ENCODE results near the gene LRRC4B. TPM values are rescaled to one million over a fixed set of nuclear protein-coding genes. Genes with fewer than 3 reads are reported as not detected.

The LRRC4B gene
- total and polyA plus RNA-seq, 2 experiments from 2014 or later, result 2.1 to 6.0 TPM

DNA sequence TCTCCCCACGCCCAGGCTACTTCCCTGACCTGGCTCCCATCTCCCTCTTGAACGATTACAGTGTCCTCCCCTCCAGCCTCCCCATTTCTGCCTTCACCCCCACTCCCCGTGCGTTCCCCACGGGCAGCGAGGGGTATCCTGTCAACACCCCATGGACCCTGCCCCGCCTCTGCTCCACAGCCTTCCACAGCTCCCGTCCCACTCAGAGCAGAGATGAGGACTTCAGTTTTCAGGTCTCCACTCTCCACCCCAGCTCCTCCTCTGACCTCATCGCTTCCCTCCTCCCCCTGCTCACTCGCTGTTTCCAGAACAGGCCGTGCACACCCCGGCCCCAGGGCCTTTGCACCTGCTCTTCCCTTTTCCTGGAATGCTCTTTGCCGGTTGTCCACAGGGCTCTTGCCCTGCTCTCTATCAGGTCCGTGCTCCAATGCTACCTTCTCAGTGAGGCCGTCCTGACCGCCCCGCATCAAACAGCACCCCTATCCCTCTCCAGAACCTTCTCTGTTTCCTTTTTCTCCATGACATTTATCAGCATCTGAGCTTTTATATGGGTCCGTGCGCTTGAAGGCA is 15.0 kb downstream of the LRRC4B start:
- Histone ChIP-seq H4K20me1 (ENCODE audit: insufficient read depth, poor library complexity, severe bottlenecking) (no peaks in the 10 kb centered on the region), H3K27me3 (peaks cover 32% of the 10 kb centered on the region), H3K27ac (no peak overlapping the region), H2AFZ (no peak overlapping the region), H3K4me1 (ENCODE audit: insufficient read depth) (peaks cover 3% of the 10 kb centered on the region), H3K36me3 (replicated peaks; ENCODE audit: insufficient read depth, low read depth) (no peaks in the 10 kb centered on the region), H3K79me2 (no peaks in the 10 kb centered on the region), H3K4me3 (no peak overlapping the region), H3K9me2 (replicated peaks; ENCODE audit: insufficient read depth) (no peaks in the 10 kb centered on the region), H3K9me3 (ENCODE audit: low read depth) (no peaks in the 10 kb centered on the region), H3K4me2 (no peak overlapping the region)
- DNase-seq (ENCODE audit: low spot score), result no peak
- WGBS (ENCODE audit: low lambda C conversion rate, missing lambda C conversion rate), result 79% methylated on average over 18 of the region's 19 CpGs
- TF ChIP-seq EZH2phosphoT487 (IDR thresholded peaks at IDR 0.05; ENCODE audit: low read depth, severe bottlenecking, unreplicated experiment) (no peak), EZH2 (IDR thresholded peaks at IDR 0.05; ENCODE audit: borderline replicate concordance) (no peak)
- TF ChIP-seq, protein P1, sequence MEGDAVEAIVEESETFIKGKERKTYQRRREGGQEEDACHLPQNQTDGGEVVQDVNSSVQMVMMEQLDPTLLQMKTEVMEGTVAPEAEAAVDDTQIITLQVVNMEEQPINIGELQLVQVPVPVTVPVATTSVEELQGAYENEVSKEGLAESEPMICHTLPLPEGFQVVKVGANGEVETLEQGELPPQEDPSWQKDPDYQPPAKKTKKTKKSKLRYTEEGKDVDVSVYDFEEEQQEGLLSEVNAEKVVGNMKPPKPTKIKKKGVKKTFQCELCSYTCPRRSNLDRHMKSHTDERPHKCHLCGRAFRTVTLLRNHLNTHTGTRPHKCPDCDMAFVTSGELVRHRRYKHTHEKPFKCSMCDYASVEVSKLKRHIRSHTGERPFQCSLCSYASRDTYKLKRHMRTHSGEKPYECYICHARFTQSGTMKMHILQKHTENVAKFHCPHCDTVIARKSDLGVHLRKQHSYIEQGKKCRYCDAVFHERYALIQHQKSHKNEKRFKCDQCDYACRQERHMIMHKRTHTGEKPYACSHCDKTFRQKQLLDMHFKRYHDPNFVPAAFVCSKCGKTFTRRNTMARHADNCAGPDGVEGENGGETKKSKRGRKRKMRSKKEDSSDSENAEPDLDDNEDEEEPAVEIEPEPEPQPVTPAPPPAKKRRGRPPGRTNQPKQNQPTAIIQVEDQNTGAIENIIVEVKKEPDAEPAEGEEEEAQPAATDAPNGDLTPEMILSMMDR (IDR thresholded peaks at IDR 0.05; ENCODE audit: poor library complexity), result no peak

DNA sequence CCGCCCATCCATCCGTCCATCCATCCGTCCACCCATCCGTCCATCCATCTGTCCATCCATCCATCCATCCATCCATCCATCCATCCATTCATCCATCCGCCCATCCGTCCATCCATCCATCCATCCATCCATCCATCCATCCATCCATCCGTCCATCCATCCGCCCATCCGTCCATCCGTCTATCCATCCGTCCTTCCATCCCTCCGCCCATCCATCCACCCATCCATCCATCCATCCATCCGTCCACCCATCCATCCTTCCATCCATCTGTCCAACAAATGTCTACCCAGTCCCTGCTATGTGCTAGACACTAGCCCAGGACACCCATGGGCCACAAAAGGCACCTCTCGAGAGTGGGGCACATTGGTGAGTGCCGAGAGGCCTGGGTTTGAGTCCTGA is 15.7 kb downstream of the LRRC4B start:
- Histone ChIP-seq H3K9me3 (ENCODE audit: low read depth) (no peaks in the 10 kb centered on the region), H3K27ac (no peak overlapping the region), H3K36me3 (replicated peaks; ENCODE audit: insufficient read depth, low read depth) (no peaks in the 10 kb centered on the region), H3K4me1 (ENCODE audit: insufficient read depth) (peaks cover 3% of the 10 kb centered on the region), H3K4me3 (no peak overlapping the region), H3K9me2 (replicated peaks; ENCODE audit: insufficient read depth) (no peaks in the 10 kb centered on the region), H4K20me1 (ENCODE audit: insufficient read depth, poor library complexity, severe bottlenecking) (no peaks in the 10 kb centered on the region), H3K27me3 (peaks cover 32% of the 10 kb centered on the region), H2AFZ (no peak overlapping the region), H3K4me2 (no peak overlapping the region), H3K79me2 (no peaks in the 10 kb centered on the region)
- DNase-seq (ENCODE audit: low spot score), result no peak
- TF ChIP-seq, protein P1 (IDR thresholded peaks at IDR 0.05; ENCODE audit: poor library complexity), result no peak
- no peak for TF ChIP-seq EZH2 (IDR thresholded peaks at IDR 0.05; ENCODE audit: borderline replicate concordance)
- TF ChIP-seq EZH2phosphoT487 (IDR thresholded peaks at IDR 0.05; ENCODE audit: low read depth, severe bottlenecking, unreplicated experiment), result no peak
- WGBS (ENCODE audit: low lambda C conversion rate, missing lambda C conversion rate), result 92% methylated on average over 13 of the region's 15 CpGs

DNA sequence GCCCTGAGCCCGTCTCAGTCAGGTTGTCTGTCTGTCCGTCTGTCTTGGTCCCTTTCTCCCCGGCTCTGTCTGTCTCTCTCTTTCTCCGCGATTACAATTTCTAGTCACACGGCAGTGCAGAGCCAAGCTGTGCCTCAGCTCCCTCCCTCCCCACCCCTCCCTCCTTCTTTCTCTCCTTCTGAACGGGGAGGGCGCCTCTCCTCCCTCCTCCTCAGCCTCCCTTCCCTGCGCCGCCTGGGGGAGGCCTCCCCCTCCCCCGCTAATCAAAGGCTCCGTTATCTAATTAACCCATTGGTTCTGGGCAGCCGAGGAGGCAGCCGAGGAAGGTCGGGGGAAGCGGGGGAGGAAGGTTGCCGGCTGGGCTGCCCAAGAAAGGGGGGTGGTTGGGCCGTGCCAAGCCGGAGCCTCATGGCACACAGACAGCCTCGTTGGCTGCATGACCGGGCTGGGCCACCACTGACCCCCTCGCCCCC is 16.5 kb downstream of the LRRC4B start:
- no peak for DNase-seq (ENCODE audit: low spot score)
- no peak overlapping the region for H3K27ac ChIP-seq
- H4K20me1 ChIP-seq (ENCODE audit: insufficient read depth, poor library complexity, severe bottlenecking), result no peaks in the 10 kb centered on the region
- H3K36me3 ChIP-seq (replicated peaks; ENCODE audit: insufficient read depth, low read depth), result no peaks in the 10 kb centered on the region
- H3K79me2 ChIP-seq, result no peaks in the 10 kb centered on the region
- H3K4me1 ChIP-seq (ENCODE audit: insufficient read depth), result peaks cover 3% of the 10 kb centered on the region
- H3K9me2 ChIP-seq (replicated peaks; ENCODE audit: insufficient read depth), result no peaks in the 10 kb centered on the region
- WGBS (ENCODE audit: low lambda C conversion rate, missing lambda C conversion rate), result 4% methylated on average over 5 of the region's 22 CpGs
- H3K4me3 ChIP-seq, result no peak overlapping the region
- H3K9me3 ChIP-seq (ENCODE audit: low read depth), result no peaks in the 10 kb centered on the region
- peaks cover 29% of the 10 kb centered on the region for H3K27me3 ChIP-seq
- H2AFZ ChIP-seq, result no peak overlapping the region
- H3K4me2 ChIP-seq, result peak overlapping the region; percentile 58
- TF ChIP-seq, protein P1 (IDR thresholded peaks at IDR 0.05; ENCODE audit: poor library complexity), result no peak
- TF ChIP-seq EZH2phosphoT487 (IDR thresholded peaks at IDR 0.05; ENCODE audit: low read depth, severe bottlenecking, unreplicated experiment) (no peak), EZH2 (IDR thresholded peaks at IDR 0.05; ENCODE audit: borderline replicate concordance) (peak; percentile 30)

All from hepatocyte (in vitro differentiated cells).